ENCODE results near the gene MARK2.

DNA sequence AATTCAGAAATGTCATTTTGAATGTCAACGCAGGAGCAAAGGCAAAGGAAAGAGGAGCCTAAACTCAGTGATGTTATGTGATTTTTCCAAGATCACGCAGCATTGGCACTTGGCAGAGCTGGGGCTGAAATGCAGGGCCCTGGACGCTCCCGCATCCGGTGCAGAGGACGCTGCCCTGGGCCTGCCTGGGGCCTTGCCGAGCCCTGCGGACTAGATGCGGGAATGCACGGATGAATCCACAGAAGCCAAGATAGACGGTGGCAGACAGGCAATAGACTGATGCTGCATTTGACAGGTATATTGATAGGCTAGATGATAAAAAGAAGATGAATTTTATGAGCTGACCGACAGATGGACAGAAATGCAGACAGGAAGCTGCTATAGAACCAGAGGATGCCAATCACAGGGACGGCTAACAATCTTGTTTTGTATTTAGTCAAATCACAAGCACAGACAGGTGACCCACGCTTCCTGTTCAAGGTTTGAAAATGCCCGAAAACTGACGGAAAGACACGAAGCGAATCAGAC is 696 bp upstream of the MARK2 start:
- TF ChIP-seq ZNF274 (IDR thresholded peaks at IDR 0.05; ENCODE audit: low read depth, low read length): no peak
- no peak for TF ChIP-seq SUZ12 (IDR thresholded peaks at IDR 0.05; ENCODE audit: extremely low read depth, insufficient read depth, insufficient read length)
- TF ChIP-seq YY1 (IDR thresholded peaks at IDR 0.05; ENCODE audit: insufficient read depth, insufficient read length): no peak

All from NT2/D1 (cell line).